KMS-11 (cell line): ENCODE data around the gene FAM163B.

Experiments used
- H2AFZ ChIP-seq: fragments of 200-600 bp; sonication (generic); 2 replicates; pipeline ENCODE4 v1.6.1; 2016; ENCODE audit warnings: antibody characterized with exemption, mixed run types, low read depth
- H3K27ac ChIP-seq: fragments of 200-600 bp; sonication (generic); 2 replicates; pipeline ENCODE4 v1.6.1; 2016; ENCODE audit warnings: mild to moderate bottlenecking, mixed run types
- H3K27me3 ChIP-seq: fragments of 200-600 bp; sonication (generic); 2 replicates; pipeline ENCODE4 v1.6.1; 2017; ENCODE audit warnings: mild to moderate bottlenecking, low read depth, mixed run types, moderate library complexity; ENCODE audit not compliant: insufficient read depth
- H3K36me3 ChIP-seq: fragments of 200-600 bp; sonication (generic); 2 replicates; pipeline ENCODE4 v1.6.1; 2017; ENCODE audit warnings: mild to moderate bottlenecking, mixed run types; ENCODE audit not compliant: insufficient read depth
- H3K4me1 ChIP-seq: fragments of 200-600 bp; sonication (generic); 2 replicates; pipeline ENCODE4 v1.6.1; 2016; ENCODE audit warnings: mild to moderate bottlenecking, low read depth, mixed run types; ENCODE audit not compliant: poor library complexity, severe bottlenecking
- H3K4me2 ChIP-seq: fragments of 200-600 bp; sonication (generic); 2 replicates; pipeline ENCODE4 v1.7.0; 2016; ENCODE audit warnings: mild to moderate bottlenecking, mixed run types
- H3K4me3 ChIP-seq: fragments of 200-600 bp; sonication (generic); IDR thresholded peaks from 2 replicates; pipeline ENCODE4 v1.6.1; 2017; ENCODE audit warnings: low read depth, low read length, mixed read lengths; ENCODE audit not compliant: insufficient read depth
- H3K79me2 ChIP-seq: fragments of 200-600 bp; sonication (generic); 2 replicates; pipeline ENCODE4 v1.6.1; 2016; ENCODE audit warnings: low read depth, mixed run types; ENCODE audit not compliant: insufficient read depth
- H3K9ac ChIP-seq: fragments of 200-600 bp; sonication (generic); 2 replicates; pipeline ENCODE4 v1.6.1; 2016; ENCODE audit warnings: mild to moderate bottlenecking, mixed run types
- H4K20me1 ChIP-seq: fragments of 200-600 bp; sonication (generic); 2 replicates; pipeline ENCODE4 v1.6.1; 2016; ENCODE audit warnings: mild to moderate bottlenecking, mixed run types; ENCODE audit not compliant: insufficient read depth
- TF ChIP-seq, protein P1 (sequence below): fragments of 200-600 bp; sonication (generic); conservative IDR thresholded peaks from 2 replicates; pipeline ENCODE4 v1.6.1; 2017; ENCODE audit warnings: low read depth, mild to moderate bottlenecking, antibody characterized with exemption, low read length, moderate library complexity, mixed read lengths

The FAM163B gene

DNA sequence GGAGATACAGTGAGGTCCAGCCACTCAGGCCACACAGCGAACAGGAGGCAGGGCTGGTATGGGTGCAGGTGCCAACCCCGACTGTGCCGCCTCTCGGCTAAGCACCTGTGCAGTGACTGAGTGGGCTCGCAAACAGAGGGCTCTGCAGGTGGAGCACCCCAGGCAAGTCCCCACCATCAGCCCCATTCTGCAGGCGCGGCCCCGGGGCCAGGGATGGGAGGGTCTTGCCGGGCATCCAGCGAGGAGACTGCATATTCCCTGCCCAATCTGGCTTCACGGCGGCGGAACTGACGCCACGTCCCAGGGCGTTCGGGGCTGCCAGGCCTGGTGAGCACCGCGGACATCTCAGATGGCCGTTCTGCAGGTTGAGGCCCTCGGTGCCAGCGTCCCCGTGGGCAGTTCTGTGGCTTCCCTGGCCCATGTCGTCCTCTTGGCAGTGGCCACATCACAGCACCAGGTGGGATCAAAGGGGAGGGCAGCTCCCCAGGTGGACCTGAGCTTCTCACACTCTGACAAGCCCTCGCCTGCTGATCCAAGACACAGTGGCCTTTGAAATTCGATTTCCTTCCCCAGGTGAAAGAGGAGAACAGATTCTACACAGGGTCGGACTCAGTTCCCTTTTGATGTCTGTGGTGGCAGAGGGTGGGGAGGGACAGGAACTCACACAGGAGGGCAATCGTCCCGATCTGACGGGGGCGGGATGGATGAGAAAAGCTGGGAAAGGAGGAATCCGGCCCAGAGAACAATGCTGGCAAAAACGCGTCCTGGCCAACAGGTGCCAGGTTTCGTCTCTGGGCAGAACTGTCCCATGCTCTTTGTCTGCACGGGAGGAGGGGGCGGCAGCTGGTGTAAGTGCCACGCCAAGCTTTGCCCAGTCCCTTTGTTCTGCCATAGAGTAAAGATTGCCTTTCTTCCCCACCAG is 45.8 kb upstream of the FAM163B start:
- no peaks in the 10 kb centered on the region for H3K79me2 ChIP-seq
- H3K9ac ChIP-seq, result no peak overlapping the region
- H3K4me3 ChIP-seq, result no peak overlapping the region
- H3K4me1 ChIP-seq, result no peaks in the 10 kb centered on the region
- H3K4me2 ChIP-seq, result no peak overlapping the region
- H3K36me3 ChIP-seq, result no peaks in the 10 kb centered on the region
- H2AFZ ChIP-seq, result no peak overlapping the region
- peaks cover 81% of the 10 kb centered on the region for H3K27me3 ChIP-seq
- H4K20me1 ChIP-seq, result no peaks in the 10 kb centered on the region
- TF ChIP-seq, protein P1, sequence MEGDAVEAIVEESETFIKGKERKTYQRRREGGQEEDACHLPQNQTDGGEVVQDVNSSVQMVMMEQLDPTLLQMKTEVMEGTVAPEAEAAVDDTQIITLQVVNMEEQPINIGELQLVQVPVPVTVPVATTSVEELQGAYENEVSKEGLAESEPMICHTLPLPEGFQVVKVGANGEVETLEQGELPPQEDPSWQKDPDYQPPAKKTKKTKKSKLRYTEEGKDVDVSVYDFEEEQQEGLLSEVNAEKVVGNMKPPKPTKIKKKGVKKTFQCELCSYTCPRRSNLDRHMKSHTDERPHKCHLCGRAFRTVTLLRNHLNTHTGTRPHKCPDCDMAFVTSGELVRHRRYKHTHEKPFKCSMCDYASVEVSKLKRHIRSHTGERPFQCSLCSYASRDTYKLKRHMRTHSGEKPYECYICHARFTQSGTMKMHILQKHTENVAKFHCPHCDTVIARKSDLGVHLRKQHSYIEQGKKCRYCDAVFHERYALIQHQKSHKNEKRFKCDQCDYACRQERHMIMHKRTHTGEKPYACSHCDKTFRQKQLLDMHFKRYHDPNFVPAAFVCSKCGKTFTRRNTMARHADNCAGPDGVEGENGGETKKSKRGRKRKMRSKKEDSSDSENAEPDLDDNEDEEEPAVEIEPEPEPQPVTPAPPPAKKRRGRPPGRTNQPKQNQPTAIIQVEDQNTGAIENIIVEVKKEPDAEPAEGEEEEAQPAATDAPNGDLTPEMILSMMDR, result no peak
- no peak overlapping the region for H3K27ac ChIP-seq

- H4K20me1 ChIP-seq, result no peaks in the 10 kb centered on the region
- no peak overlapping the region for H3K4me3 ChIP-seq
- no peak overlapping the region for H2AFZ ChIP-seq
- no peaks in the 10 kb centered on the region for H3K36me3 ChIP-seq
- H3K4me1 ChIP-seq, result no peaks in the 10 kb centered on the region
- no peak overlapping the region for H3K4me2 ChIP-seq
- TF ChIP-seq, protein P1, result no peak
- no peaks in the 10 kb centered on the region for H3K79me2 ChIP-seq
- no peak overlapping the region for H3K27ac ChIP-seq
- no peak overlapping the region for H3K9ac ChIP-seq
- H3K27me3 ChIP-seq, result peaks cover 81% of the 10 kb centered on the region
These were observed 44.4 kb upstream of the FAM163B start for GRCh38 chr9:133653638-133654037.

- no peak overlapping the region for H3K4me3 ChIP-seq
- peaks cover 78% of the 10 kb centered on the region for H3K27me3 ChIP-seq
- H2AFZ ChIP-seq, result no peak overlapping the region
- TF ChIP-seq, protein P1, result no peak
- no peak overlapping the region for H3K9ac ChIP-seq
- no peaks in the 10 kb centered on the region for H3K4me1 ChIP-seq
- H4K20me1 ChIP-seq, result no peaks in the 10 kb centered on the region
- no peak overlapping the region for H3K4me2 ChIP-seq
- no peaks in the 10 kb centered on the region for H3K79me2 ChIP-seq
- H3K36me3 ChIP-seq, result no peaks in the 10 kb centered on the region
- H3K27ac ChIP-seq, result no peak overlapping the region
These were observed 40.8 kb upstream of the FAM163B start for GRCh38 chr9:133650026-133650425.

- Histone ChIP-seq H3K4me3 (no peak overlapping the region), H4K20me1 (no peaks in the 10 kb centered on the region), H3K4me2 (no peak overlapping the region), H2AFZ (no peak overlapping the region), H3K36me3 (no peaks in the 10 kb centered on the region), H3K27ac (no peak overlapping the region), H3K9ac (no peak overlapping the region), H3K79me2 (no peaks in the 10 kb centered on the region), H3K4me1 (no peaks in the 10 kb centered on the region), H3K27me3 (peaks cover 78% of the 10 kb centered on the region)
- TF ChIP-seq, protein P1, result no peak
These were observed 40.0 kb upstream of the FAM163B start for GRCh38 chr9:133649194-133649593.
